MM.1S (cell line): Measurements from ENCODE around the gene ZIM2.

Experiments used
- DNase-seq: peaks from one replicate; pipeline ENCODE4 v3.0.0-alpha.2; 2015
- H2AFZ ChIP-seq: fragments of 300-600 bp; sonication (generic); 2 replicates; pipeline ENCODE4 v1.6.0; 2016; ENCODE audit warnings: antibody characterized with exemption, low read length
- H3F3A ChIP-seq: fragments of 300-600 bp; sonication (generic); 2 replicates; pipeline ENCODE4 v1.6.1; 2016; ENCODE audit warnings: mild to moderate bottlenecking, antibody characterized with exemption, low read length, moderate library complexity, mixed read lengths; ENCODE audit not compliant: insufficient read depth
- H3K27ac ChIP-seq: fragments of 300-600 bp; sonication (generic); 2 replicates; pipeline ENCODE4 v1.5.1; 2016; ENCODE audit warnings: mild to moderate bottlenecking, low read length
- H3K27me3 ChIP-seq: fragments of 300-600 bp; sonication (generic); replicated peaks from 2 replicates; pipeline ENCODE4 v1.6.0; 2016; ENCODE audit warnings: low read length; ENCODE audit not compliant: insufficient read depth
- H3K36me3 ChIP-seq: fragments of 300-600 bp; sonication (generic); replicated peaks from 2 replicates; pipeline ENCODE4 v1.6.1; 2016; ENCODE audit warnings: mild to moderate bottlenecking, low read length, mixed read lengths; ENCODE audit not compliant: insufficient read depth
- H3K4me1 ChIP-seq: fragments of 300-600 bp; sonication (generic); 2 replicates; pipeline ENCODE4 v1.6.1; 2016; ENCODE audit warnings: low read length, mixed read lengths
- H3K4me2 ChIP-seq: fragments of 300-600 bp; sonication (generic); 2 replicates; pipeline ENCODE4 v1.6.0; 2016; ENCODE audit warnings: low read depth, low read length
- H3K4me3 ChIP-seq: fragments of 300-600 bp; sonication (generic); 2 replicates; pipeline ENCODE4 v1.5.1; 2016; ENCODE audit warnings: low read length, mixed read lengths
- H3K79me2 ChIP-seq: fragments of 300-600 bp; sonication (generic); 2 replicates; pipeline ENCODE4 v1.6.1; 2016; ENCODE audit warnings: mixed run types, low read length, mixed read lengths
- H3K9ac ChIP-seq: fragments of 300-600 bp; sonication (generic); 2 replicates; pipeline ENCODE4 v1.6.1; 2016; ENCODE audit warnings: low read length, mixed read lengths
- H3K9me2 ChIP-seq: fragments of 300-600 bp; sonication (generic); replicated peaks from 2 replicates; pipeline ENCODE4 v1.6.1; 2016; ENCODE audit warnings: mild to moderate bottlenecking, low read length, mixed read lengths; ENCODE audit not compliant: insufficient read depth
- H3K9me3 ChIP-seq: fragments of 300-600 bp; sonication (generic); replicated peaks from 2 replicates; pipeline ENCODE4 v1.6.1; 2016; ENCODE audit warnings: mild to moderate bottlenecking, low read length, mixed read lengths; ENCODE audit not compliant: insufficient read depth
- H4K20me1 ChIP-seq: fragments of 300-600 bp; sonication (generic); 2 replicates; pipeline ENCODE4 v1.6.1; 2016; ENCODE audit warnings: mild to moderate bottlenecking, low read length, moderate library complexity, mixed read lengths; ENCODE audit not compliant: insufficient read depth
- EZH2 ChIP-seq: fragments of 300-600 bp; sonication (generic); optimal IDR thresholded peaks from 2 replicates; pipeline ENCODE3; 2017; ENCODE audit warnings: low read depth, mild to moderate bottlenecking, antibody characterized with exemption, low read length, mixed read lengths
- EZH2phosphoT487 ChIP-seq: fragments of 300-600 bp; sonication (generic); IDR thresholded peaks from 2 replicates; pipeline ENCODE4 v1.6.1; 2018; ENCODE audit warnings: antibody characterized with exemption, low read length
- TF ChIP-seq, protein P1 (sequence below): fragments of 300-600 bp; sonication (generic); IDR thresholded peaks from 2 replicates; pipeline ENCODE4 v1.5.1; 2016; ENCODE audit warnings: antibody characterized with exemption, low read length, mixed read lengths

Gene ZIM2

DNA sequence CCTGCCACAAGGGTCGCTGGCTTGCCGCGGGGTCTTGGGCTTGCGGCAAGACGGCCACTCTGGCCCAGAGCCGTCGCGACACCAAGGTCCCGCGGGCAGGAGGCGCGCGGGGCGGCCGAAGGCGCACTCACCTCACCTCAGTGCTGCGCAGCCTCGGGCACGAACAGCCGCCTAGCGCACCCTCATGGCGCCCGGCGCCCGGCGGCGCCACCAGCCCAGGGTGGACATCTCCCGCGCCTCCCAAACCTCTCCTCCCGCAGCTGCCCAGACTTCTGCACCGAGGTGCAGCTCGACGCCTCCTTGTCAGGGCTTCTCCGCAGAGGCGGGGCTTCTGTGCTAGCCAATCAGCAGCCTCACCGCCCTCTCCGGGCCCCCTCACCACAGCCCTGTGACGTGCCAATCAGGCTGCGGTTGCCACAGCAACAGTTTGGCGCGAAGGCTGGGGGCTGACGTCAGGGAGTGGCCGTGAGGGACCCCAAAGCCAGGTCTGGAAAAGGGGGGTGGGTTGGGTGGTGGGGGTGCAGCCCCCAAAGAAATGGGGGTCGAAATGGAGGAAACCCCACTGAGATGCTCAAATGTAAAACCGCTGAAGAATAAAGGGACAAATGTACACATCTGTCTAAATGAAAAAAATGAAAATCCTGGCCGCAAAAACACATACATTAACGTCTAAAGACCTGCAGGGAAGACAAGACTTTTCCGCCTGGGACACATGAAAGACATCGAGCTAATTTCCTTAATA, at the start of gene ZIM2, which contains the start of gene PEG3:
Gene ZIM2, minus strand, starts transcription at position 276 of the 742 bp plus-strand sequence. CDS start 16,449 bp downstream, outside the sequence.
Gene PEG3, minus strand, starts transcription at position 276 of the 742 bp plus-strand sequence. CDS start 16,071 bp downstream, outside the sequence.
- no peaks in the 10 kb centered on the region for H3K79me2 ChIP-seq
- H2AFZ ChIP-seq = no peak within 1 kb of the TSS
- H3K4me1 ChIP-seq = no peaks in the 10 kb centered on the region
- no peaks in the 10 kb centered on the region for H3K27me3 ChIP-seq
- no peak within 1 kb of the TSS for H3K9ac ChIP-seq
- no peaks in the 10 kb centered on the region for H3K36me3 ChIP-seq
- DNase-seq = no peak
- H3K9me2 ChIP-seq = no peaks in the 10 kb centered on the region
- H3F3A ChIP-seq = no peaks in the 10 kb centered on the region
- no peak for TF ChIP-seq EZH2phosphoT487
- TF ChIP-seq, protein P1, sequence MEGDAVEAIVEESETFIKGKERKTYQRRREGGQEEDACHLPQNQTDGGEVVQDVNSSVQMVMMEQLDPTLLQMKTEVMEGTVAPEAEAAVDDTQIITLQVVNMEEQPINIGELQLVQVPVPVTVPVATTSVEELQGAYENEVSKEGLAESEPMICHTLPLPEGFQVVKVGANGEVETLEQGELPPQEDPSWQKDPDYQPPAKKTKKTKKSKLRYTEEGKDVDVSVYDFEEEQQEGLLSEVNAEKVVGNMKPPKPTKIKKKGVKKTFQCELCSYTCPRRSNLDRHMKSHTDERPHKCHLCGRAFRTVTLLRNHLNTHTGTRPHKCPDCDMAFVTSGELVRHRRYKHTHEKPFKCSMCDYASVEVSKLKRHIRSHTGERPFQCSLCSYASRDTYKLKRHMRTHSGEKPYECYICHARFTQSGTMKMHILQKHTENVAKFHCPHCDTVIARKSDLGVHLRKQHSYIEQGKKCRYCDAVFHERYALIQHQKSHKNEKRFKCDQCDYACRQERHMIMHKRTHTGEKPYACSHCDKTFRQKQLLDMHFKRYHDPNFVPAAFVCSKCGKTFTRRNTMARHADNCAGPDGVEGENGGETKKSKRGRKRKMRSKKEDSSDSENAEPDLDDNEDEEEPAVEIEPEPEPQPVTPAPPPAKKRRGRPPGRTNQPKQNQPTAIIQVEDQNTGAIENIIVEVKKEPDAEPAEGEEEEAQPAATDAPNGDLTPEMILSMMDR = no peak
- TF ChIP-seq EZH2 = no peak
- no peaks in the 10 kb centered on the region for H3K9me3 ChIP-seq
- H3K4me3 ChIP-seq = no peak within 1 kb of the TSS
- no peaks in the 10 kb centered on the region for H4K20me1 ChIP-seq
- no peak within 1 kb of the TSS for H3K27ac ChIP-seq
- no peak within 1 kb of the TSS for H3K4me2 ChIP-seq

DNA sequence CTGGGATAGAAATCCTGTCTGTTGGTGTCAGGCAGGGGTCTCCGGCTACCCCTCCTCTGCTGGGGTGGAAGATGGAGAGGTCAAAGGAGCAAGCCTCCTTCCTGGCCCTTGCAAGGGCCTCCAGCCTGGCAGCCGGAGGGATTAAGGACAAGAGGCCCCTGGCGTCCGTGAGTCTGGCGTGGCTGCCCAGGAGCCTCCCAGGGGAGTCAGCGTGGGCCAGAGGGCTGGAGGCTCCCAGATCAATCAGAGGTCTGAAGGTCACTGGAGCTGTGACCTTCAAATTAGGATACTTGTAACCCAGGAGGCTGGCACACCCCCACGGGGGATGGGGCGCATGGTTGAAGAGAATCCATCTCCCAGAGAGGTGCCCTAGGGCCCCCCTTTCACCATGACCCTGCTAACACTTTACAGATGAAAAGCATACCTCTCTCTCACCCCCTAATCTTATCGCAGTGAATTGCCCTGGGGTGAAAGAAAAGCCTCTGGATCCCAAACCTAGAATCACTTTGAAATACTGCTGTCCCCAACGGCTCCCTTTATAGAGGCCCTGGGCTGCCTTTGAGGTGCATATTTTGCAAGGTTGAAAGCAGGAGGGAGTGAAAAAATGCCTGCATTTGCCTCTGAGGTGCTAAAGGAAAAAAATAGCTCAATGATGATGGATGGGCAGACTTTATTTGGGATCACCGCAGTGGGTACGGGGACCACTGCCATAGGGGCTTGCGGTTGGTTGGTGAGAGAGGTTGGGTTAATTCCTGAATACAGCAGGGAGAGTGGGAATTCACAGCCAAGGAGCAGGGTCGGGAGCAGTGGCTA, 44.9 kb upstream of the ZIM2 start:
- no peak for TF ChIP-seq EZH2
- TF ChIP-seq, protein P1 = no peak
- no peak for TF ChIP-seq EZH2phosphoT487
- no peak for DNase-seq
- Histone ChIP-seq H2AFZ (no peak overlapping the region), H3K4me2 (no peak overlapping the region), H3K27ac (no peak overlapping the region), H3K4me1 (no peaks in the 10 kb centered on the region), H3K79me2 (no peaks in the 10 kb centered on the region), H3K9ac (no peak overlapping the region), H3K36me3 (no peaks in the 10 kb centered on the region), H3K9me3 (no peaks in the 10 kb centered on the region), H3F3A (no peaks in the 10 kb centered on the region), H3K27me3 (no peaks in the 10 kb centered on the region), H3K9me2 (no peaks in the 10 kb centered on the region), H3K4me3 (no peak overlapping the region), H4K20me1 (no peaks in the 10 kb centered on the region)

DNA sequence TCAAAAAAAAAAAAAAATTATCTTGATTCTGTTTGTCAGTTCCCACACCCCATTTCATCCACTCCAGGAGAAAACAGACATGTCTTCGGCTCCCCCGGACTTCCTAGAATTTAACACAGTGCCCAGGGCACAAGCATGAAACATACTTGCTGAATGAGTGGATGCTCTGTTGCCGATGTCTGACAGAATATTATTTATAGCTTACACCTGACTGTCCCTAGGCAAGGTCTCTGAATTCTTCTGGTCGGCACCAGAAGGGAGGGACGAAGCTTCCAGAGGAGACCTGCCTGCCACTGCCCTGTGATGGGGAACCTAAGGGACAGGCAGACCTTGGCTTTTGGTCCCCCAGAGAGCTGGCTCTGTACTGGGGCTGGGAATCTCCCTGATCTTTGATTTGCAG, 43.9 kb upstream of the ZIM2 start:
- Histone ChIP-seq H3K27me3 (no peaks in the 10 kb centered on the region), H3K4me1 (no peaks in the 10 kb centered on the region), H3K9me3 (no peaks in the 10 kb centered on the region), H3K9me2 (no peaks in the 10 kb centered on the region), H4K20me1 (no peaks in the 10 kb centered on the region), H3K27ac (no peak overlapping the region), H3F3A (no peaks in the 10 kb centered on the region), H3K79me2 (no peaks in the 10 kb centered on the region), H3K36me3 (no peaks in the 10 kb centered on the region), H3K9ac (no peak overlapping the region), H2AFZ (no peak overlapping the region), H3K4me3 (no peak overlapping the region), H3K4me2 (no peak overlapping the region)
- DNase-seq = no peak
- TF ChIP-seq EZH2phosphoT487 (no peak), EZH2 (no peak)
- TF ChIP-seq, protein P1 = no peak
